Kidney epithelial cell (primary cell): ENCODE results near the gene HAUS7. TPM values are rescaled to one million over a fixed set of nuclear protein-coding genes. Genes with fewer than 3 reads are reported as not detected.

Experiments
- DNase-seq: peaks from one replicate; pipeline ENCODE4 v3.0.0-alpha.2; 2010; ENCODE audit warnings: low read depth
- H3K27me3 ChIP-seq: 2 replicates; pipeline ENCODE4 v1.6.0; 2011; ENCODE audit warnings: low read length; ENCODE audit not compliant: control insufficient read depth, insufficient read depth
- H3K36me3 ChIP-seq: 2 replicates; pipeline ENCODE4 v1.5.1; 2011; ENCODE audit warnings: low read length; ENCODE audit not compliant: control insufficient read depth, insufficient read depth
- H3K4me3 ChIP-seq: 2 replicates; pipeline ENCODE4 v1.5.1; 2011; ENCODE audit warnings: low read depth, mild to moderate bottlenecking, control low read depth, low read length
- total RNA-seq: library from RNA; depleted of rRNA; stranded (reverse); fragments of >200 nt; gene quantifications from 2 replicates; pipeline ENCODE4 v1.2.3, GENCODE V29; 2015
- TF ChIP-seq, protein P1 (sequence below): IDR thresholded peaks from 2 replicates; pipeline ENCODE4 v1.5.1; 2011; ENCODE audit warnings: mild to moderate bottlenecking, moderate library complexity, low read length, control low read depth, inconsistent platforms; ENCODE audit not compliant: insufficient read depth, poor library complexity, severe bottlenecking

Gene HAUS7
- total RNA-seq, 1 donor from 2014 or later, result 25.8 TPM

- H3K4me3 ChIP-seq, result no peak overlapping the region
- no peak for DNase-seq
- no peaks in the 10 kb centered on the region for H3K27me3 ChIP-seq
- TF ChIP-seq, protein P1, sequence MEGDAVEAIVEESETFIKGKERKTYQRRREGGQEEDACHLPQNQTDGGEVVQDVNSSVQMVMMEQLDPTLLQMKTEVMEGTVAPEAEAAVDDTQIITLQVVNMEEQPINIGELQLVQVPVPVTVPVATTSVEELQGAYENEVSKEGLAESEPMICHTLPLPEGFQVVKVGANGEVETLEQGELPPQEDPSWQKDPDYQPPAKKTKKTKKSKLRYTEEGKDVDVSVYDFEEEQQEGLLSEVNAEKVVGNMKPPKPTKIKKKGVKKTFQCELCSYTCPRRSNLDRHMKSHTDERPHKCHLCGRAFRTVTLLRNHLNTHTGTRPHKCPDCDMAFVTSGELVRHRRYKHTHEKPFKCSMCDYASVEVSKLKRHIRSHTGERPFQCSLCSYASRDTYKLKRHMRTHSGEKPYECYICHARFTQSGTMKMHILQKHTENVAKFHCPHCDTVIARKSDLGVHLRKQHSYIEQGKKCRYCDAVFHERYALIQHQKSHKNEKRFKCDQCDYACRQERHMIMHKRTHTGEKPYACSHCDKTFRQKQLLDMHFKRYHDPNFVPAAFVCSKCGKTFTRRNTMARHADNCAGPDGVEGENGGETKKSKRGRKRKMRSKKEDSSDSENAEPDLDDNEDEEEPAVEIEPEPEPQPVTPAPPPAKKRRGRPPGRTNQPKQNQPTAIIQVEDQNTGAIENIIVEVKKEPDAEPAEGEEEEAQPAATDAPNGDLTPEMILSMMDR, result no peak
- H3K36me3 ChIP-seq, result no peaks in the 10 kb centered on the region
Observed at GRCh38 chrX:153509592-153509991, 39.2 kb upstream of the HAUS7 start.

DNA sequence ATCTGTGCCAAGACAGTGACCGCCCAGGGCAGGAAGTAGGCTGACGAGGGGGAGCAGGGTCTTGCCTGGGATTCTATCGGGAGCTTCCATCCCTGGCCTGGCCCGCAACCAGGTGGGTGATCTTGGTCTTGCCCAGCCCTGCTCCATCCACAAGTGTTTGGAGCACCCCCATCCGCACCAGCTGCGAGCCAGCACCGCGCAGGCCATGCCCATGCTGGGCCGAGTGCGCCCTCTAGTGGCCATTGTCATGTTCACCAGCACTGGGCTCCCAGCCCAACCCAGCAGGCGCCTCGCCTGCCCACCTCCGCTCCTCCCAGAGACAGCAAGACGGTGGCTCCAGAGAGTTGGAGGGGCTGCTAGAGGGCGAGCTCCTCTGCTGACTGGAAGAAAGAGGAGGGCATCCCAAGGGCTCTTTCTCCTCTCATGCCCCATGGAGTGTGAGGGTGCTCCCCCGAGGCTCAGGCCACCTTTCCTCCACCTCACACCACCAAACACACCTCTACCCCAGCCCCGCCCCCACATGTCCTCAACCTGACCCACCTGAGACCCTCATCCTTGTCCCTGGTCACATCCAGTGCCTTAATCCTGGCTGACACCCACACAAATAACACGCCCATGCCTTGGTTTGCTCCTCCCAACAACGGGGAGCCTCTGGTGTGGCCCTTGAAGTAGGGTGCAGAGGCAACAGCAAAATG, 37.3 kb upstream of the HAUS7 start:
- no peaks in the 10 kb centered on the region for H3K36me3 ChIP-seq
- H3K27me3 ChIP-seq, result no peaks in the 10 kb centered on the region
- peak; percentile 7 for DNase-seq
- TF ChIP-seq, protein P1, result peak; percentile 77
- no peak overlapping the region for H3K4me3 ChIP-seq

- Histone ChIP-seq H3K36me3 (no peaks in the 10 kb centered on the region), H3K4me3 (no peak overlapping the region), H3K27me3 (no peaks in the 10 kb centered on the region)
- DNase-seq, result no peak
- TF ChIP-seq, protein P1, result no peak
Observed at GRCh38 chrX:153505361-153505760, 35.0 kb upstream of the HAUS7 start.

- TF ChIP-seq, protein P1, result no peak
- no peak for DNase-seq
Observed at GRCh38 chrX:153504445-153505016, 34.2 kb upstream of the HAUS7 start.

GRCh38 chrX:153502796-153503195, 32.4 kb upstream of the HAUS7 start:
- Histone ChIP-seq H3K36me3 (no peaks in the 10 kb centered on the region), H3K27me3 (peaks cover 6% of the 10 kb centered on the region), H3K4me3 (no peak overlapping the region)
- TF ChIP-seq, protein P1, result no peak
- no peak for DNase-seq

More at GRCh38 chrX:153504445-153505016, 34.2 kb upstream of the HAUS7 start:
- no peaks in the 10 kb centered on the region for H3K36me3 ChIP-seq
- H3K27me3 ChIP-seq, result peaks cover 6% of the 10 kb centered on the region
- no peak overlapping the region for H3K4me3 ChIP-seq
